ENCODE data around the gene TMEM38A. TPM values are rescaled to one million over a fixed set of nuclear protein-coding genes. Genes with fewer than 3 reads are reported as not detected.

Gene TMEM38A
- total and polyA plus RNA-seq, 2 experiments from 2014 or later: 28.3 to 41.1 TPM

- Histone ChIP-seq H3K4me3 (peak overlapping the region; percentile 98), H3K27ac (peak overlapping the region; percentile 86), H3K4me1 (ENCODE audit: low read depth) (peaks cover 13% of the 10 kb centered on the region), H3K9me3 (ENCODE audit: low read depth) (no peaks in the 10 kb centered on the region), H3K36me3 (no peaks in the 10 kb centered on the region), H3K27me3 (no peaks in the 10 kb centered on the region)
- no peak for TF ChIP-seq CTCF (IDR thresholded peaks at IDR 0.05; ENCODE audit: low read depth, low read length)
- peak in 1 of 2 donors; percentile 24 for DNase-seq (ENCODE audit: low read depth in 1 of 2, low spot score in 1 of 2)
Observed at GRCh38 chr19:16627193-16627927, 33.6 kb upstream of the TMEM38A start.

- Histone ChIP-seq H3K36me3 (peaks cover 2% of the 10 kb centered on the region), H3K27me3 (no peaks in the 10 kb centered on the region), H3K4me3 (peak overlapping the region; percentile 98), H3K27ac (peak overlapping the region; percentile 86), H3K9me3 (ENCODE audit: low read depth) (no peaks in the 10 kb centered on the region), H3K4me1 (ENCODE audit: low read depth) (peaks cover 13% of the 10 kb centered on the region)
- DNase-seq (ENCODE audit: low read depth in 1 of 2, low spot score in 1 of 2): no peak
- no peak for TF ChIP-seq CTCF (IDR thresholded peaks at IDR 0.05; ENCODE audit: low read depth, low read length)
Observed at GRCh38 chr19:16627928-16628182, 33.1 kb upstream of the TMEM38A start.

- H3K9me3 ChIP-seq (ENCODE audit: low read depth): no peaks in the 10 kb centered on the region
- TF ChIP-seq CTCF (IDR thresholded peaks at IDR 0.05; ENCODE audit: low read depth, low read length): no peak
- H3K4me3 ChIP-seq: peak within 1 kb of the TSS; percentile 98
- peaks cover 4% of the 10 kb centered on the region for H3K36me3 ChIP-seq
- peaks cover 13% of the 10 kb centered on the region for H3K4me1 ChIP-seq (ENCODE audit: low read depth)
- peak within 1 kb of the TSS; percentile 89 for H3K27ac ChIP-seq
- peak; percentile 95 to 96 for DNase-seq (ENCODE audit: low read depth in 1 of 2, low spot score in 1 of 2)
- no peaks in the 10 kb centered on the region for H3K27me3 ChIP-seq
Observed at GRCh38 chr19:16628183-16628983, 32.6 kb upstream of the TMEM38A start, which contains the start of gene MED26. Gene MED26 (minus strand): TSS chr19:16628204. CDS start chr19:16627943, 261 bp downstream.

- peak overlapping the region; percentile 85 for H3K4me3 ChIP-seq
- H3K9me3 ChIP-seq (ENCODE audit: low read depth): no peaks in the 10 kb centered on the region
- H3K4me1 ChIP-seq (ENCODE audit: low read depth): peaks cover 13% of the 10 kb centered on the region
- H3K27ac ChIP-seq: peak overlapping the region; percentile 89
- peak in 1 of 2 donors; percentile 70 for DNase-seq (ENCODE audit: low read depth in 1 of 2, low spot score in 1 of 2)
- peaks cover 4% of the 10 kb centered on the region for H3K36me3 ChIP-seq
- no peaks in the 10 kb centered on the region for H3K27me3 ChIP-seq
- no peak for TF ChIP-seq CTCF (IDR thresholded peaks at IDR 0.05; ENCODE audit: low read depth, low read length)
Observed at GRCh38 chr19:16628984-16629691, 31.8 kb upstream of the TMEM38A start.

GRCh38 chr19:16631465-16631864, 29.5 kb upstream of the TMEM38A start:
- no peaks in the 10 kb centered on the region for H3K27me3 ChIP-seq
- no peak for DNase-seq (ENCODE audit: low read depth in 1 of 2, low spot score in 1 of 2)
- H3K4me3 ChIP-seq: no peak overlapping the region
- H3K9me3 ChIP-seq (ENCODE audit: low read depth): no peaks in the 10 kb centered on the region
- peaks cover 10% of the 10 kb centered on the region for H3K4me1 ChIP-seq (ENCODE audit: low read depth)
- H3K36me3 ChIP-seq: peaks cover 4% of the 10 kb centered on the region
- TF ChIP-seq CTCF (IDR thresholded peaks at IDR 0.05; ENCODE audit: low read depth, low read length): no peak
- H3K27ac ChIP-seq: peak overlapping the region; percentile 4

Data from cardiac muscle cell (in vitro differentiated cells and primary cell).